GM12874 (cell line): Measurements from ENCODE around the gene SOX1.

Experiments
- CTCF ChIP-seq: IDR thresholded peaks from 2 replicates; pipeline ENCODE4 v1.5.1; 2011; ENCODE audit warnings: low read depth, mild to moderate bottlenecking, control low read depth, low read length, moderate library complexity; ENCODE audit not compliant: insufficient read depth

The SOX1 gene

DNA sequence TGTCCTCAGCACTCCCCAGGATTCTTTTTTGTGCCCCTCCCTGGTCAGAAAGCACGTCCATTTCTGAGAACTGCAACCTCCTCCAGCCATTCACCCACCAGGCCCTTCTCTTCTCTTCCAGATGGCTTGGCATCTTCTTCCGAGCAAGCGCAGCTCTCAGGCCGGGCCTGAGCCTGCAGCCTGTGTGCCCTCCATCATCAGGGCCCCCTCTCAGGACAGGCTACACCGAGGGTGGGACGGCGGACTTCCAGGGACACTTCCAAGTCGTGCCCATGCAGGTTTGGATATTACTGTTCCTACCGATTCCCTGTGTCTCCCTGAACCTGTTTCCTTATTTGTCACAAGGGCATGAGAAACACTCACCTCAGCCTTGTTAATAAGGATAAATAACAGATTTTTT is 28.4 kb downstream of the SOX1 start:
- no peak for TF ChIP-seq CTCF

DNA sequence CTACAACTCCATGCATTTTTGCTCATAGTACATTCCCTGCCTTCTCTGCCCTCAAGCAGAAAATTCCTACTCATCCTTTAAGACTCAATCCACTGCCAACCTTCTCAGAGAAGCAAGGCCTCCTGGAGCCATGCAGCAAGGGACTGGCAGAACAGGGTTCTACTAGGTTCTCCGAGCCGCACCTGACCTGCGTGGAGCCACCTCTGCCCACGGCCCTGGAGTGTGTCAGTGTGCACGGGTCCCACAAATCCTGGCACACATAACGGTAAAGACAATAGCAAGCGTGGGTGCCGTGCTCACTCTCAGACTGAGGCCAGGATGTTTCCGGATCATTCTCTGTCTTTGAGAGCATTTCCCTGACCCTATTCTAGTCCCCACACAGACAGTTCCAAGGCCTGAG is 30.0 kb downstream of the SOX1 start:
- no peak for TF ChIP-seq CTCF

DNA sequence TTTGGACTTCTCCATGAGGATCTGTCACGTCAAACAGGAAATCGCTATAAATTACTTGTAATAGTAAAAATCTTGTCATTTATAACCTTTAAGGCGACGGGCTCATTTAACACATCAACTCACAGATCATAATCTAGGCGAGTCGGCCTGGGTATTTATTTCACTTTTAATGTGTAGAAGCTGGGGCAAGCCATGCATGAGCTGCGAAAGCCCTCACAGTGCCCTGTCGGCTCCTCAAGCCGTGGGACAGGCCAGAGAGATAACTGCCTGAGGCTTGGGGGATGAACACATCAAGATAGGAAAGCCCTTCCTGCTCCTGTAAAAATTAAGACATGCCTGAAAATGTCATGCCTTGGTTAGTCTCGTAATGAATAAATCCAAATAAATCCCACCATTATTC is 30.8 kb downstream of the SOX1 start:
- no peak for TF ChIP-seq CTCF

- TF ChIP-seq CTCF: no peak
Observed at GRCh38 chr13:112098699-112099098, 31.8 kb downstream of the SOX1 start.

DNA sequence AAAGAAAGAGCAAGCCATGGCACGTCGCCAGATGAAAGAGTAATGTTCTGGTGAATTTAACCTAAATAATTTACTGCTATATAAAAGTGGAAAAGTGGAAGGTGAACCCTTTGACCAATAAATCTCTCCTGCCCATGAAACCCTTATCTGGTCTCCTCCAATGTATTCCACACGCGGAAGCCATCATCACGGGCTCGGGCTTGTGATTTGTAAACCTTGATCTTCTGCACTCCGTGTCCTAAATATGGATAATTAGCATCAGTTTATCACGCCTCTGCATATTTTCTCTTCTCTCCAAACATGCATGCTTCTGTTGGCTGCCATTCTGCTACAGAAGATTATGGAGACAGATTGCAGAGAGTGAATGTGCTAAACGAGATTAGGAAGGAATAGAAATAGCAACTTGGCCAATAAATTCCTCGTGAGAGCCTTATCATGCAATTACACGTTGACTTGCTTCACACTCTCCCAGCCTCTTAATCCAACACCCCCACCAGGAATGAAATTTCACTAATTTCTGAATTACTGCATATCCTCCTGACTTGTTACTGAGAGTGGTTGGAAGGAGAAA is 34.5 kb downstream of the SOX1 start:
- no peak for TF ChIP-seq CTCF

DNA sequence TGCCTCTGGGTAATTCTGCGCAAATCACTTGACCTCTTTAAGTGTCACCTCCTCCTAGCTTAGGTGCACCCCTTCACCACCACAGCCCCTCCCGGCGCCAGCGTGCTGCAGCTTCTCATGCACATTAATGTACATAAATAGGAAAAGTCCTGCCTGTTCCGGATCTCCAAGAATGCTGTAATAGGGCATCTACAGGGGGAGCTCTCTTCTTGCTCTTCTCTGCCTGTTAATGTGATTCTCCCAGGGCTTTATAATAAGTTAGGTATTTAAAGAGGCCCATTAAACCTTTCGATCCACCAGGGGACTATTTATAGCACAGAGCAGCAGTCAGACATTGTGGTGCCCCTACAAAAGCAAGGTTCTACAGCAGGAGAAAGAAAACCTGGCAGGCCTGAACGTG is 35.3 kb downstream of the SOX1 start:
- TF ChIP-seq CTCF: no peak

DNA sequence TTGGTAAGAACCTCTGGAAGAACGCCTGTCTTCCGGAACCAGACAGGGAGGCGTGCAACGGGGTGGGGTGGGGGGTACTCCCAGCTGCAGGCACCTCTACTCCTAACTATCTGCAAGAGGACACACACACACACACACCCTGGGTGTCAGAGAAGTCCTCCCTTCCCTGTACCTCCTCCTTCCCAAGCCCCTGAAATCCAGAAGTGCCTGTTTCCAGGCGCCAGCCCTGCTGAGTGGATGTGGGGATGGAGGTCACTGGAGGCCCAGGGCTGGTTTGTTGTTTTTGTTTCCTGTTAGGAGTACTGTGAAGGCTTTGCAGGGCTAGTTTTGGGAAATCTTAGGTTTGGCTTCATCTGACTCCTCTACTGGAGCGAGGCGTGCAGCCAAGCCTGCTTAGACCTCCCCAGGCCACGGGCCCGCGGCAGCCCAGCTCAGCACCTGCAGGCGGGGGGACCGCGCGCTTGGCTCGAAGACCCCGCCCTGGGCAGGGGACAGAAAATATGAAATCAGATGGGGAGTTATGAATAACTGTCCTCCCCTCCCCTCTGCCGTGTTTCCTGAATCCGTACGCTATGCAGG is 36.4 kb downstream of the SOX1 start:
- no peak for TF ChIP-seq CTCF
